ENCODE results near the gene ISCU.

DNA sequence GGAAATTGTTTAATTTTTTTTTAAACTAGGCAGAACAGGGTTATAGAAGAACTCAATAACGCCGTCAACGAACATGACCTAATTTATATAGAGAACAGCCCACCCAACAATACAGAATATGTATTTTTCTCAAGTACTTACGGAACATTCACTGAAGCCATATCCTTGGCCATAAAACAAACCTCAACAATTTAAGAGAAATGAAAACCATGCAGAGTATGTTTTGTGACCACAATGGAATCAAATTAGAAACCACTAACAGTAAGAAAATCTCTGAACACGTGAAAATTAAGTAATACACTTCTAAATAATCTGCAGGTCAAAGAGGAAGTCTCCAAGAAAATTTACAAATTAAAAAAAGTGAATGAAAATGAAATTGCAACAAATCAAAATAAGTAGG is 10.9 kb upstream of the ISCU start:
- TF ChIP-seq GATA2 (IDR thresholded peaks at IDR 0.05; ENCODE audit: low read depth, low read length) (no peak), GATA3 (IDR thresholded peaks at IDR 0.05; ENCODE audit: low read depth, low read length) (no peak)
